Nucleus accumbens (tissue), 56 donors: ENCODE results near the gene ENTREP1.
"Not testable (repeated sequence)": the region's sequence is repeated elsewhere in the genome, so short reads cannot be mapped to it uniquely, and the experiment has no call there.

Experiments used
- DNase-seq, 56 donors: peaks; one replicate each; lab custom pipeline; 2025; lab: John Stamatoyannopoulos, UW

Gene ENTREP1

DNA sequence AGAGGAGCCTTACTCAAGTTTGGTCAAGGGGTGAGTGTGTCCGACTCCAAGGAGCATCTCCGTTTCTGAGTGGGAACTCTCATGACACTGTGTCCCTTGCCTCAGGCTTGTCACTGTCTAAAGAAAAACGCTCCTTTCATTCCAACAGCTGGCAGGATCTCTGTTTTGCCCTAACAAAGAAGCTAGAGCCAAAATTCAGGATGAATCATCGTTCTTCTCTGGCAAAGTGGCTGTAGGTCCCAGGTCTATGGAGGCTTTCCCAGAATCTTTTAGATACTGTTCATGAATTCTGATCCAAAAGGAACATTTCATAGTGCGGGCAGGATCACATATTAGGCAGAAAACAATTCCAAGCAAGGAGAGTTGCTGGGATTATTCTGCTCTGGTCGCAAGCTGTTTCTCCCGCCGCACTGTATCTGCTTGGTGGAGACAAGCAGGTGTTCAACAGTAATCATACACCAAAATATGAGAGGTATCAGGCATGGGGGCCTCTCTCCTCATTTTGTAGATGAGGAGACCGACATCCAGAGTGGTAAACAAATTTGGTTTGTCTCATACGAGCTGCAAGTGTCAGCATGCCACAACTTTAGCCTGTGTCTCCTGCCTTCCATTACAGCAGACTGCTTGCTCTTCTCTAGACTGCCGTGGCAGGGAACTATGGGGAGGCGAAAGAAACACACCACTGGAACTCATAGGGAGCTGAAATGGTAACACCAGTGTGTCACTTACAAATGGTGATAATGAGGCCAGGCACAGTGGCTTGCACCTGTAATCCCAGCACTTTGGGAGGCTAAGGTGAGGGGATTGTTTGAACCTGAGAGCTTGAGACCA, 72.6 kb downstream of the ENTREP1 start:
- peak in 8 of 56 donors; percentile 4 to 47 (median 6) for DNase-seq

DNA sequence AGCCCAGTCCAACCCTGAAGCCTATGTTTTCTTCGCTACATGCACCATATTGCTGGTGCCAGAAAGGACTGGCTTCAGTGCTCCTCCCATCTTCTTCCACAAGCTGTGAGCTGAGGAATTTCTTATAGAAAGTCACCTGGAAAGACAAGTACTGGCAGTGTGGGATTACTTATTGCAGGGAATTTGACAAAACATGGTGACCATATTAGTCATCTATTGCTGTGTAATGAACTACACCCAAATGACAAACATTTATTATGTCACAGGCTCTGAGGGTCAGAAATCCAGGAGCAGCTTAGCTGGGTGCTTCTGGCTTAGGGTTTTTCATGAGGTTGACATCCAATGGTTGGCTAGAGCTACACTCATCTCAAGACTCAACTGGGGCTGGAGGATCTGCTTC, 75.5 kb downstream of the ENTREP1 start:
- no peak for DNase-seq

DNA sequence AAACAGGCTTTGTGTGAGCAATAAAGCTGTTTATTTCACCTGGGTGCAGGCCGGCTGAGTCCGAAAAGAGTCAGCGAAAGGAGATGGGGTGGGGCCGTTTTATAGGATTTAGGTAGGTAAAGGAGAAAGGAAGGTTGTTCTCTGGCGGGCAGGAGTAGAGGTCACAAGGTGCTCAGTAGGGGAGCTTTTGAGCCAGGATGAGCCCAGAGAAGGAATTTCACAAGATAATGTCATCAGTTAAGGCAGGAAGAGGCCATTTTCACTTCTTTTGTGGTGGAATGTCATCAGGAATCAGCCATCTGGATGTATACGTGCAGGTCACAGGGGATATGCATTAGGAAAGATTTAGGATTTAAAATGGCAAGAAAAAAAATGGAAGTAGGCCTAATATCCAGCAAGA, 84.9 kb downstream of the ENTREP1 start:
- not testable (repeated sequence) for DNase-seq

DNA sequence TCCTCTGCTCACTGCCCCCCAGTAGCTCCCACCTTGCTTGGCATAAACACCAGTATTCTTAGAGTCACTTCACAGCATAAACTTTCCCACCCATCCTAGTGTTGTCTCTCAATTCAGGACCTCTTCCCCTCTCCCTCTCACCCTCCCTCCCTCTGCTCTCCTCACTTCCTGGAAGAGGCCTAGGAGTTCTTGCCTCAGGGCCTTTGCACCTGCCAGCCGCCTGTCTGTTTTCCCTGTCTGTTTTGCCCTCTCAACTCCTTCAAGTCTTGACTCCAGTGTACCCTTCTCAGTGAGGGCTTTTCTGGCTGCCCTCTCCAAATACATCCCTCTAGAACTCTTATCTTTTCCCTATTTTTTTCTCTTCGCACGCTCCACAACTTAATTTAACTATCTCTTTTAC, 86.2 kb downstream of the ENTREP1 start:
- DNase-seq = no peak

DNA sequence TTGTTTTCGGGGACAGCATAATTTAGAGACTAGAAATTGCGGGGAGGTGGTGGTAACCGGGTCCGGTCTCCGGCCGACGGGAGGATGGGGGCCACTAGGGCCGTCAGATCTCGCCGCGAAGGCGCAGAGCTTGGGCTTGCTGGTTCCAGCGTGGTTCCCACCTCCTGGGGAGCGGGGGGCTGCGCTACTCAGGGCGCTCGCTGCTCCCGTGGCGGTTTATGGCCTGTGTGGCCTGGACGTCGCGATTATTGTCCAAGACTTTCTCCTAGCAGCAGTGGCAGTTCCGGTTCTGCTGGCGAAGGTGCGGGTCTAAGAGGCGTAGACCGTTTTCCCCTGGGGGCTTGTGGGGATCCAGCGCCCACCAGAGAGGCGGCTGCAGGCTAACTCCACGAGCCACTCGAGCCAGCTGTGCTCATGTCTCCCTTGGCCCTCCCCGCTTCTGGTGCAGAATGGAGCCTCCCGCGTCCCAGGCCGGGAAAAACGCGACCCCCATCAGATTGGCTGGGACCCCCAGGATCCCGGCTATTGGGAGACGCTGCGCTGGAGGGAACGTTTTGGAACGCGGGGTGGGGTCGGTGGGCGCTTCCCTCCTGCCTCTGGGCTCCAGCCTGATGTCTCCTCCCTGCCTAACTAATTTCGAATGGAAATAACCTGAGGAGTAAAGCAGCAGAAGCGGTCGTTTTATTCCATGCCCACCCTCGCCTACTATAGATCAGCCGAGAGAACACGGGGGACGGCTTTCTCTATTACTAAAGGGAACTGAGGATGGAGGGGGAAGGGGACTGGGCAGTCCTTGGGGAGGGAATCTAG, 87.1 kb downstream of the ENTREP1 start:
- DNase-seq = no peak

DNA sequence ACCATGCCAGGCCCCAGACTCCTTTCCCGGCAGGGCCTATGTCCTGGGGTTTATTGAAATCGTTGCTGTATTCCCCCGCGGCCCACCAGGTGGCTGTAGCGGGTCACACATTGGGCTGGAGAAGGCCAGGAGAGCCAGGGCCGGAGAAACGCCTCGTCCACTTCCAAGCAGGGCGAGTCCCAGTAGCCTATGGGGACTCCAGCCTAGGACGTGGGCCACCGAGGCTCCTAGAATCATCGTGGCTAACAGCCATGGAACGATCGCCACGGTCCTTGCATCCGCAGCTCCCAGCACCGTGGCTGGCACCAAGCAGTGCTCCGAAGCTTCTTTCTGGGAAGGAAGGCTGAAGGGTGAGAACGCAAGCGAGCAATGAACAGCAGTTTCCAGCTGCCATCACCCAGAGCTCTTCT, 87.7 kb downstream of the ENTREP1 start:
- DNase-seq = peak in 40 of 56 donors; percentile 8 to 74 (median 31)

DNA sequence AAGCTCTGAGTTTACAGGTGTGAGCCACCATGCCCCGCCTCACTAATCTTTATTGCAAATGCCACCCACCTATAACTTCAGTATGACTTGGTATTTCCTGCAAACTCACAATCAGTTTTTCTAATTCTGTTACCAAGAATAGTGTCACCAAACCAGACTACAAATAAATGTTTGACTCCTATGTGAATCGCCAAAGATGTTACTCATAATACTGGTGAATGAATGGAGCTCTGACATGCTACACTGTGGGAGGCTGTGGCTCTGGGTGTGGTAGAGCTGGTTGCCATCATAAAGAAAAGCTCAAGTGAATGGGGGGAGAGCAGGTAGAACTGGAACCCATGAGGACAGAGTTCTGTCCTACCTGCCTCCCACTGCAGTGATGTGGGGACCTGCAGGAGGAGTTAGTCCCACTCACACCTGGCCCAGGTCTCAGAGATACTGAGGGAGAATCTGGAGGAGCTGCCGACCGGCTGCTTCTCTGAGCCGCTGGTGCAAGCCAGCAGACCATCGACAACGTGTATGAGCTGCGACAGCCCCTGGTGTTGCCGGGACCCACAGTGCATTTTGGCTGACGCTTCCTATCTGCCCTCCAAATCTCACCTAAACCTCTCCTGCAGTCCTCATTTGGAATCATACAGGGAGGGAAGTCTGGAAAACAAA, 95.7 kb downstream of the ENTREP1 start:
- DNase-seq = no peak

DNA sequence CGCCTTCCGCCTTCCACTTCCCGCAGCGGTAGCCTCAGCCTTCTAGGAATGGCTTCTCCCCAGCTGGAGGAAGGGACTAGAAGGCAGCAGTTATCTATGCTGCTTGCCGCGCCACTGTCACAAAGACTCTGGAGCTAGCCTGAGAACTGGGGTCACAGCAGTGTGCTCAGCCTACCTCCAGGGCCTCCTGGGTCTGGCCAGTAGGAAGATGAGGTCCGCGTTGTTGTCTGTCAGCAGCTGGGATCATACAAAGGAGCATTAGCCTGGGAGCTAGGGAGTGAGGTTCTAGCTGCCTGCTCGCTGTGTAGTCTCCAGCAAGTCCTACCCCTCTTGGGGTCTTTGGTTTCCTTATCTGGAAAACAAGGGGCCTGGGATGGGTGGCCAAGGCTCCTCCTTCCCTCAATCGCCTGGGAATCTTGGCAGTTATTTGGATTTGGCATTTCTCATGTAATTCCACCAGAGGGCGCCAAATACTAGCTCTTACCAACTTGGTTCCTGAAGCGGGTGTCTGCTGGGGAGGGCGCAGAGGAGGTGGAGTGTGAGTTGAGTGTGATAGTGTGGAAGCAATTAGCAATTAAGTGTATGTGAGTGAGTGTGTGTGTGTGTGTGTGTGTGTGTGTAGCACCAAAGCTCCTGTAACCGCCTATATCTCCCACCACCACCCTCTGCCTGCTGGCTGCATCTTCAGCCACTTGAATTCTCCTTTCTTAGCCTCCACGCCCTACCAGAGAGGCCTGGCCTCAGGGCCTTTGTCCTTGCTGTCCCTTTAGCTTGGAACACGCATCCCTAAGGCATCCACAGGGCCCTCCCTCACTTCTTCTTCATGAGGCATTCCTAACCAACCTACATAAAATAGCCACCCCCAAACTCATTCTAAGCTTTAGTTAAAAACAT, 97.1 kb downstream of the ENTREP1 start:
- peak in 49 of 56 donors; percentile 13 to 82 (median 49) for DNase-seq

DNA sequence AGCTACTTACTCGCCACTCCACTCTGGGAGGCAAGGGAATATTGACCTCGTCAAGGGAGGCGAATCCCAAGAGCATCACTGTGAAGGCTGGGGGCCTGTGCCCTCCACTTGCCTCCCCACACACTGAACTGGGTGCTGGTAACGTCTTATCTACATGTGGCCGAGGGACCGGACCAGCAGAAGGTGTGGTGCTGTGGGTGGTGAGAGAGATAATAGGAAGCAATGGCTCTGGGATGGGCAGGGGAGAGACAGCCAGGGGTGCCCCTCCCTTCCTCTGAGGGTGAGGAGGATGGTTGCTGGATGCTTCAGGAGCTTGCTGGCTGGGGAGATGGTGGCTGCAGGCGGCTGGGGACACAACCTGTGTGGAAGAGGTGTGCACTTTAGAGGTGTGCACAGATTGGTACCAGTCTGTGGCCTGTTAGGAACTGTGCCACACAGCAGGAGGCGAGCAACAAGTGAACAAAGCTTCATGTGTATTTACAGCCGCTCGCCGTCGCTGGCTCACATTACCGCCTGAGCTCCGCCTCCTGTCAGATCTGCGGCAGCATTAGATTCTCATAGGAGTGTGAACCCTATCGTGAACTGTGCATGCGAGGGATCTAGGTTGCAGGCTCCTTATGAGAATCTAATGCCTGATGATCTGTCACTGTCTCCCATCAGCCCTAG, 100.3 kb downstream of the ENTREP1 start:
- peak in 34 of 56 donors; percentile 4 to 65 (median 34) for DNase-seq

DNA sequence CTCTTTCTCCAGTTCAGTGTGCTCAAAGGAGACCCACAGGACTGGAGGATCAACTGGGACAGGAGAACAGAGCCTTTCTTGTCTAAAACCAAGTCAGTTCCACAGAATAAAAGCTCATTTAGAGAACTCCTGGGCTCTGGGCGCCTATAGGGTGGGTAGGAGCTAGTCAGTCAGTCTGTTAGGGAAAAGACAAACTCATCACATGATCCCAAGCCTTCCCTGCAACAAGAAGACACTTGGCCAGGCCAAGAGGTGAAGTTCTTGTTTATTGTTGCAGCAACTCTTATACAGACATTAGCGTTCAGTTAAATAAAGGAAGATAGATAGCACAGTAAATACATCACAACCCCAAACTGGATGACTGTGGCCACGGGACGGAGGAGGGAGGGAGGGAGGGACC, 102.3 kb downstream of the ENTREP1 start:
- DNase-seq = peak in 25 of 56 donors; percentile 3 to 58 (median 18)

DNA sequence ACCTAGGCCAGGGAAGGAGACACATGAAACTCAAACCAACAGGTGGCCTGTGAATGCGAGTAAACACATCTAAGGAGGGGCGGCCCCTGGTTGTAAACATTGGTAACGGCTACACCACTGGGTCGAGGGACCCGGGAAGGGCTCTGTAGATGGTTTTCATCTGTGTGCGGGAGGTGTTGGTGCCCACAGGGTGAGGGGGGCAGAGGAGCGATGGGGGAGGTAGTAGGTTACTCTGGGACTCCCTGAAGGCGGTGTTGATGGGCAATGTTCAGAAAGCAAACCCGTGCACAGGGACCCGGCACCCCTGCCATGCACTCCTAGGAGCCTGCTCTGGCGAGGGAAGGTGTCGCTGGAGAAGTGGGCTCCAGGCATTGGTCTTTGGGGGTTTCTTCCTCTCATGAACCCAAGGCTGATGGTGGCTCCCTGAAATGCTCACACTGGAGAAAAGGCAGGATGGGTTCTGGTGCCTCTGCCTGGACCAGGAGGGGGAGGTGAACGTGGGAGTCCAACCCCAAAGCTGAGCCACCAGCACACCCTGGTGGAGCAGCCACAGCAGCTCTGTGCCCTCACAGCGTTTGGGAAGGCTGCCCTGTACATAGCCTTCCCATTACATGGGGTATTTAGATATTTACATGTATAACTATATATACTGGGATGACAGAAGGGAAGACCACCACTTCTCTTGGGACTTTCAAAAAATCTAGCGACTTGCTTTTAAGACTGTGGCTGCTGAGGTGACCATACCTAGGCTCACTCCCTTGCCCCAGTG, 103.2 kb downstream of the ENTREP1 start:
- no peak for DNase-seq

DNA sequence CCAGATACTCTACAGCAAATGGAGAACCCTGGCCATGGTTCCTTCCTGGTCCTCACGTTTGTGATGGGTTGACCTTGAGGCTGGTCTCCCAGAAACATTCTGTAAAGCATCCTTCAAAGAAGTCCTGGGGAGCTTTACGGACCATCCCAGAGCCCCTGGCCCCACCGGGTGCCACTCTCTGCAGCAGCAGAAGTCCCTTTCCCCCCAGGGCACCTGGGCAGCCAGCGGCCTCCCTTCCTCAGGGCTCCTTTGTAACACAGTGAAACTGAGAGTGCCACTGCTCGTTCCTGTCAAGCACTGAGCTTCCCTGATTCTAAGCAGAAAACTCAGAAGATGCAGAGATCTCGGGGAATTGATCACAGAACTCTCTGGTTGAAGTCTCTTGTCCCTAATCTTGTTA, 104.3 kb downstream of the ENTREP1 start:
- DNase-seq = no peak

DNA sequence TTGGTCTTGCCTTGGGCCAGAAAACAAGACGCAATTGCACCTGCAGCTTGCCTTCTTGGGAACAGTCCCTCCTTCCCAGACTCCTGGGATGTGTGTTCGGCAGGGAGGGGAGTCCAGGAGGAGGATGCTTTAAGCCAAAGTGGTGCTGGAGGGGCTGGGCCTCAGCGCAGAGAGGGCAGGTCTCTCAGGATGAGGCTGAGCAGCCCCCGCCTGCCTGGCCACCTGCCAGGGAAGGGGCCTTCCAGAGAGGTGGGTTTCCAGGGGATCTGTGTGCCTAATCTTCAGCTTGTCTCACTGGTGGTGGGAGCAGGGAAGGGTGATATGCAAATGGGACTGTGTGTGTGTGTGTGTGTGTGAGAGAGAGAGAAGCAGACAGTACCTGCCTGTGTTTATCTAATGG, 105.2 kb downstream of the ENTREP1 start:
- no peak for DNase-seq

DNA sequence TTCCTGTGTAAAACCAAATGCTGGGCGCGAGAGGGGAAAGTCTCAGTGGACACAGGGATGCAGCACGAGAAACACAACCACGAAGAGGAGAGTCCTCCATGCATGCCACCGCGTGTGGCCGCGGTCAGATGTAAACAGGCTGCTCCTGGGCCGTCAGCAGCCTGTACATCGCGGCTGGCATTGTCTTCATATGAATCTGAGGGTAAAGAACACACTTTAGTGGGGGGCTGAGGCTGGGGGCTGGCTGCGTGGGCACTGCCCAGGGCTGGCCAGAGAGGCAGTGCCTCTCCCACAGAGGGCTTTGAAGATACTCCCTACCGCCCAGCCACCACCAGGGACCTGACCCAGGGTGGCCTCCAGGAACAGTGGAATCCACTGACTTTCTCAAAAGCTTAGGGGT, 106.2 kb downstream of the ENTREP1 start:
- no peak for DNase-seq

DNA sequence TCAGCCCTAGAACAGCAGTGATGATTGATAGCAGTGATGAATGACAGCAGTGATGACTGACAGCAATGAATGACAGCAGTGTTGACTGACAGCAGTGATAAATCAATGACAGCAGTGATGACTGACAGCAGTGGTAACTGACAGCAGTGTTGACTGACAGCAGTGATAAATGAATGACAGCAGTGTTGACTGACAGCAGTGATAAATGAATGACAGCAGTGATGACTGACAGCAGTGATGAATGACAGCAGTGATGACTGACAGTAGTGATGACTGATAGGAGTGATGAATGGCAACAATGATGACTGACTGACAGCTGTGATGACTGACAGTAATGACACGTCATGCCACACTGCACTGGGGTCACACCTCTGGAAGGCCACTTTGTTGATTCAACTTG, 106.8 kb downstream of the ENTREP1 start:
- no peak for DNase-seq

DNA sequence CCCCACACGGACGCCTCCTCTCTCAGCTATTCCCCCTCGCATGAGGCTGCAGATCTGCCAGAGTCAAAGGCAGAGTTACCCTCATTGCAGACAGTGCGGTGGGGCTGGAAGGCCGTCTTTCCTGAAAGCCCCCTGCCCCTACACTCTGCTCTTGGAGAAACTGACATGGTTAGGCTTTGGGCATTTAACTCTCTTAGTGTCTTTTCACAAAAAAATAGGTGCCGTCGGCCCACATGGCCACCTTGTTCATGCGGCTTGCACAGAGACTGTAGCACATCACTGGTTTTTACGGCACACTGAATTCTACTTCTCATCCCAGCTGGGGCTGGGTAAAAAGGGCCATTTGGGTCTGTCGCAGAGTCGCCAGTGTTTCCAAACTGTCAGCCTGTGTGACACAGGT, 107.6 kb downstream of the ENTREP1 start:
- DNase-seq = no peak

DNA sequence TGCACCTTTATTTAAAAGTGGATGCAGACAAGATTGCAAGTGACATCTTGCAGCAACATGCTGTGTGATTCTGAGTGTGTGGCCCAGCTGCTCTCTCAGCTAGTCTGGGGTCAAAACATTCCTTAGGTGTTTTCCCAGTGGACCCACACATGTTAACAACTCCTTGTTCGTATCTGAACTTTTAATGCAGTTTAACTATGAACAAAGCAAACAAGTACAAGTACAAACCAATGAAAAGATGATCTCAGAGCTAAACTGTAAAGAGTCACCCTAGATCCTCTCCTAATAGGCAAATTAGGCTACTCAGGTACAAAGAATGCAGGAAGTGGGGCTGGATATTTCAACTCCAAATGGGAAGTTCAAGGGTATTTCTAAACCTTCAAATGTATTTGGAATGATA, 108.4 kb downstream of the ENTREP1 start:
- DNase-seq = no peak

DNA sequence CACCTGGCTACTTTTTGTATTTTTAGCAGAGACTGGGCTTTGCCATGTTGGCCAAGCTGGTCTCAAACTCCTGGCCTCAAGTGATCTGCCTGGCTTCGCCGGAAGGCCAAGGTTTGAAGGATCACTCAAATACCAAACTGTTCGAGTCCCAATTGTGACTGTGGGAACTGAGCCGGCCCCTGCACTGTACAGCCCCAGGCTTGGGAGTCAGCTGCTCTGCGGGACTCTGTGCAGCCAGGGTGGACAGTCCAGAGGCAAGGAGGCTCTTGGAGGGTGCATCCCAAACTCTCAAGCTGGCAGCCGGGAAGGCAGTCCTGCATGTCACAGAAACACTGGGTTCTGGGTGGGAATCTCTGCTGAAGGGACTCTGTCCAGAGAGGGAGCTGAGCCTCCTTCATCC, 109.0 kb downstream of the ENTREP1 start:
- no peak for DNase-seq

DNA sequence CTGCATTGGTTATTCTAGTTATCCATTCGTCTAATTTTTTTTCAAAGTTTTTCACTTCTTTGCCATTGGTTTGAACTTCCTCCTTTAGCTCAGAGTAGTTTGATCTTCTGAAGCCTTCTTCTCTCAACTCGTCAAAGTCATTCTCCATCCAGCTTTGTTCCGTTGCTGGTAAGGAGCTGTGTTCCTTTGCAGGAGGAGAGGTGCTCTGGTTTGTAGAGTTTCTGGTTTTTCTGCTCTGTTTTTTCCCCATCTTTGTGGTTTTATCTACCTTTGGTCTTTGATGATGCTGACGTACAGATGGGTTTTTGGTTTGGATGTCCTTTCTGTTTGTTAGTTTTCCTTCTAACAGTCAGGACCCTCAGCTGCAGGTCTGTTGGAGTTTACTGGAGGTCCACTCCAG, 114.6 kb downstream of the ENTREP1 start:
- DNase-seq = not testable (repeated sequence)
